Mesendoderm (in vitro differentiated cells): ENCODE measurements around the gene TBC1D16.

Experiments used
- DNase-seq: peaks from one replicate; pipeline ENCODE4 v3.0.0; 2013
- H2AK5ac ChIP-seq: 2 replicates; pipeline ENCODE4 v1.6.1; 2013; ENCODE audit warnings: low read length, inconsistent platforms
- H2BK120ac ChIP-seq: 2 replicates; pipeline ENCODE4 v1.6.1; 2013; ENCODE audit warnings: low read depth, mild to moderate bottlenecking, low read length, moderate library complexity, mixed read lengths
- H2BK15ac ChIP-seq: replicated peaks from 2 replicates; pipeline ENCODE4 v1.6.1; 2013; ENCODE audit warnings: low read depth, mild to moderate bottlenecking, moderate library complexity
- H2BK5ac ChIP-seq: 2 replicates; pipeline ENCODE4 v1.6.1; 2013; ENCODE audit warnings: low read length, inconsistent platforms
- H3K18ac ChIP-seq: 2 replicates; pipeline ENCODE4 v1.6.1; 2013; ENCODE audit warnings: mild to moderate bottlenecking, low read length, mixed read lengths
- H3K23ac ChIP-seq: one replicate; pipeline ENCODE4 v1.6.1; 2013; ENCODE audit warnings: low read length
- H3K27ac ChIP-seq: 2 replicates; pipeline ENCODE4 v1.5.1; 2013; ENCODE audit warnings: low read depth, mild to moderate bottlenecking, inconsistent platforms, low read length, moderate library complexity
- H3K27me3 ChIP-seq: 2 replicates; pipeline ENCODE4 v1.6.1; 2013; ENCODE audit warnings: low read length, control low read depth, mild to moderate bottlenecking, inconsistent platforms; ENCODE audit not compliant: insufficient read depth, poor library complexity
- H3K36me3 ChIP-seq: 2 replicates; pipeline ENCODE4 v1.6.1; 2013; ENCODE audit warnings: low read length, inconsistent platforms; ENCODE audit not compliant: control insufficient read depth, insufficient read depth
- H3K4ac ChIP-seq: one replicate; pipeline ENCODE4 v1.6.1; 2013; ENCODE audit warnings: low read depth, mild to moderate bottlenecking, low read length, moderate library complexity
- H3K4me1 ChIP-seq: 2 replicates; pipeline ENCODE4 v1.6.1; 2013; ENCODE audit warnings: low read depth, low read length, inconsistent platforms; ENCODE audit not compliant: control insufficient read depth
- H3K4me2 ChIP-seq: 2 replicates; pipeline ENCODE4 v1.6.1; 2013; ENCODE audit warnings: low read length
- H3K4me3 ChIP-seq: 2 replicates; pipeline ENCODE4 v1.5.1; 2013; ENCODE audit warnings: mild to moderate bottlenecking, low read length
- H3K56ac ChIP-seq: one replicate; pipeline ENCODE4 v1.6.1; 2013; ENCODE audit warnings: low read length
- H3K79me1 ChIP-seq: 2 replicates; pipeline ENCODE4 v1.6.1; 2013; ENCODE audit warnings: low read length, inconsistent platforms
- H3K79me2 ChIP-seq: 2 replicates; pipeline ENCODE4 v1.6.1; 2013; ENCODE audit warnings: mild to moderate bottlenecking, low read length; ENCODE audit not compliant: control insufficient read depth, insufficient read depth
- H3K9ac ChIP-seq: 2 replicates; pipeline ENCODE4 v1.6.1; 2013; ENCODE audit warnings: low read length, inconsistent platforms
- H4K5ac ChIP-seq: one replicate; pipeline ENCODE4 v1.6.1; 2013; ENCODE audit warnings: low read length
- H4K8ac ChIP-seq: one replicate; pipeline ENCODE4 v1.6.1; 2013; ENCODE audit warnings: low read depth, mild to moderate bottlenecking, control low read depth, low read length, moderate library complexity
- WGBS: extraction: QIAGEN DNeasy Blood & Tissue Kit; methylation state at CpG from one replicate; pipeline ENCODE4 v1.1.7; 2013; ENCODE audit warnings: low lambda C conversion rate, missing lambda C conversion rate; ENCODE audit not compliant: insufficient coverage; ENCODE audit errors: extremely low coverage; 5-methylcytosine and 5-hydroxymethylcytosine counted together

The TBC1D16 gene

DNA sequence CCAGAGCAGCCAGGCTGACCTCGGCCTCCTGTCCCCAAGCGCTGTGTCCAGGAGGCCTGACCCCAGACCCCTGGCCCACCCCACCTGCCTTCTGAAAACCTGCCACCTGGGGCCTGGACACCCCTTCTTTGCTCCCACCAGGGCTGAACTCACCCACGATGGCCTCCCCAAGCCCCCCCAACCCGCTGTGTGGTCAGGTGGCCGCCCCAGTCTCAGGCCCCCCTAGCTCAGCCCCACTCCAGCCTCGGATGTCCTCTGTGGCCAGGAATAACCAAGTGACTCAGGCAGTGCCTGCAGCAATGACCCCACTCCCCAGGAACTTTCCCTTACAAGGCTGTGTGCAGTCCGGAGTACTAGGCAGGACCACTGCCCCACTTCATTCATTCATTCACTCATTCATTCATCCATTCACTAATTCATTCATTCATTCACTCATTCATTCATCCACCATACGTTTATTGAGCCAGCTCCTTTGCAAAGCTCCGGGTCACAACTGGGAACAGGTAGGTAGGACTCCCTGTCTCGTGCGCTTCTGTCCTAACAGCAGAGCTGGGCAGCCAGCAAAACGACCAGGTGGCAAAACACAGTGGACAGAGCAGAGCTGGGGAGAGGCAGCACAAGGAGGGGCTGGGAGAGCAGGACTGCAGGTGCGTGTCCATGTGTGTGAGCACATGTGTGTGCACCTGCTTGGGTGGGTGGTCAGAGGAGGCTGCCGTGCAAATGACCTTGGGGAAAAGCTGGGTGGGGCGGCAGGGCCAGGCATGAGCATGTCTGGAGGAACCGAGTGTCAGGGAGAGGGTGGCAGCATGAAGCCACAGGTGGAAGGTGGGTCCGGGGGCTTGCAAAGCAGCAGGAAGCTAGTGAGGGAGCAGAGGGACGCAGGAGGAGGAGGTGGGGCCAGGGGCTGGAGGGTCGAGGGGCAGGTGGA, 120.6 kb downstream of the TBC1D16 start:
- no peaks in the 10 kb centered on the region for H3K79me1 ChIP-seq
- no peak for DNase-seq
- no peak overlapping the region for H4K8ac ChIP-seq
- no peak overlapping the region for H2BK5ac ChIP-seq
- H3K27ac ChIP-seq = no peak overlapping the region
- no peak overlapping the region for H4K5ac ChIP-seq
- no peak overlapping the region for H2AK5ac ChIP-seq
- H2BK120ac ChIP-seq = no peak overlapping the region
- no CpG with 5 or more reads among the region's 19 CpGs for WGBS
- H3K4me1 ChIP-seq = no peaks in the 10 kb centered on the region
- H3K79me2 ChIP-seq = no peaks in the 10 kb centered on the region
- no peak overlapping the region for H2BK15ac ChIP-seq
- no peak overlapping the region for H3K56ac ChIP-seq
- no peak overlapping the region for H3K23ac ChIP-seq
- H3K27me3 ChIP-seq = no peaks in the 10 kb centered on the region
- H3K9ac ChIP-seq = no peak overlapping the region
- H3K4ac ChIP-seq = no peak overlapping the region
- no peak overlapping the region for H3K4me2 ChIP-seq
- no peaks in the 10 kb centered on the region for H3K36me3 ChIP-seq
- no peak overlapping the region for H3K4me3 ChIP-seq
- H3K18ac ChIP-seq = no peak overlapping the region

GRCh38 chr17:79913896-79914812, 121.5 kb downstream of the TBC1D16 start:
- no peak overlapping the region for H2BK5ac ChIP-seq
- H2BK120ac ChIP-seq = no peak overlapping the region
- no peak overlapping the region for H3K4me3 ChIP-seq
- no peak overlapping the region for H3K18ac ChIP-seq
- no peak overlapping the region for H2AK5ac ChIP-seq
- DNase-seq = no peak
- H4K8ac ChIP-seq = no peak overlapping the region
- no CpG with 5 or more reads among the region's 20 CpGs for WGBS
- H3K23ac ChIP-seq = no peak overlapping the region
- no peaks in the 10 kb centered on the region for H3K79me1 ChIP-seq
- H3K27me3 ChIP-seq = no peaks in the 10 kb centered on the region
- H3K4ac ChIP-seq = no peak overlapping the region
- no peak overlapping the region for H3K27ac ChIP-seq
- no peak overlapping the region for H3K4me2 ChIP-seq
- no peaks in the 10 kb centered on the region for H3K4me1 ChIP-seq
- H3K79me2 ChIP-seq = no peaks in the 10 kb centered on the region
- H2BK15ac ChIP-seq = no peak overlapping the region
- H3K56ac ChIP-seq = no peak overlapping the region
- no peak overlapping the region for H4K5ac ChIP-seq
- H3K36me3 ChIP-seq = no peaks in the 10 kb centered on the region
- no peak overlapping the region for H3K9ac ChIP-seq

- Histone ChIP-seq H2BK5ac (no peak overlapping the region), H3K23ac (no peak overlapping the region), H3K56ac (no peak overlapping the region), H3K27me3 (no peaks in the 10 kb centered on the region), H2BK120ac (no peak overlapping the region), H3K18ac (no peak overlapping the region), H3K27ac (no peak overlapping the region), H3K79me1 (no peaks in the 10 kb centered on the region), H3K4me2 (no peak overlapping the region), H3K4me1 (no peaks in the 10 kb centered on the region), H3K36me3 (no peaks in the 10 kb centered on the region), H3K79me2 (no peaks in the 10 kb centered on the region), H3K9ac (no peak overlapping the region), H3K4ac (no peak overlapping the region), H2AK5ac (no peak overlapping the region), H2BK15ac (no peak overlapping the region), H4K5ac (no peak overlapping the region), H4K8ac (no peak overlapping the region), H3K4me3 (no peak overlapping the region)
- no peak for DNase-seq
- no CpG with 5 or more reads among the region's 9 CpGs for WGBS
Measured at GRCh38 chr17:79913451-79913850, 122.2 kb downstream of the TBC1D16 start.

DNA sequence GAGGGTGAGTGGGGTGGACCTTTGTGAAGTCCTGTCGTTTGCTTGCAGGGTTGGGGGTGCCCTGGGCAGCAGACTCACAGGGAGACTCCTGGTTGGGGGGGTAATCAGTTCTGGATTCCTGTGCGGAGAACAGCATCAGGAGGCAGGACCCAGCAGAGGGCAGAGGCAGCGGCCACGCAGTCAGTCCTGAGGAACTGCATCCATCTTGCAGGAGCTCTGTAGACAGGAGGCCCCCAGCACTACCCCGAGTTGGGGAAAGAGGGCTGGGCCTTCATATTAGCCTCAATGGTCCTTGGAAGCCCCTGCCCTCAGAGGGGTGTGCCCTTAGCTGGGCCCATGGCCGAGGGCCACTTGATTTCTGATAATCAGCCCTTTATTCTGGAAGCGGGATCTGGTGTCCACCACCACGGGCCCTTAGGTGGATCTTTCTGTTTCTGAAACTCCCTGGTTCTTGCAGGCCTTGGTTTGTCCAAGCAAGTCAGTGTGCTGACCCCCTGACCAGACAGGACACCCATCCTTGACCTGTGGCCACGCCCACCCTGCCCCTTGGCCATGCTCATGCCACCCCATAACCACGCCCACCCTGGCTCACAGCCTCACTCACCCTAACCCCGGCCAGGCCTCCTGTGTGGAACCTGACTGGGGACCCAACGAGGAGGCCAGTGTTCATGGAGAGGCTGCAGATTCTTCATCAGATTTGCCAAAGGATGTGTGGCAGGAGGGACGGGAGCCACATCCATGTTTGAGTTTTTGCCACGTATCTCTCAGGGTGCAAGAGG, 122.9 kb downstream of the TBC1D16 start:
- H3K79me1 ChIP-seq = no peaks in the 10 kb centered on the region
- no peak for DNase-seq
- H2BK15ac ChIP-seq = no peak overlapping the region
- H3K27me3 ChIP-seq = no peaks in the 10 kb centered on the region
- H2BK5ac ChIP-seq = no peak overlapping the region
- H3K18ac ChIP-seq = no peak overlapping the region
- H3K56ac ChIP-seq = no peak overlapping the region
- H3K36me3 ChIP-seq = no peaks in the 10 kb centered on the region
- no peak overlapping the region for H3K4me2 ChIP-seq
- H2BK120ac ChIP-seq = no peak overlapping the region
- WGBS = no CpG with 5 or more reads among the region's 14 CpGs
- no peak overlapping the region for H3K9ac ChIP-seq
- H3K79me2 ChIP-seq = no peaks in the 10 kb centered on the region
- no peak overlapping the region for H3K4ac ChIP-seq
- no peak overlapping the region for H3K27ac ChIP-seq
- no peaks in the 10 kb centered on the region for H3K4me1 ChIP-seq
- no peak overlapping the region for H4K5ac ChIP-seq
- H2AK5ac ChIP-seq = no peak overlapping the region
- H4K8ac ChIP-seq = no peak overlapping the region
- H3K4me3 ChIP-seq = no peak overlapping the region
- H3K23ac ChIP-seq = no peak overlapping the region

DNA sequence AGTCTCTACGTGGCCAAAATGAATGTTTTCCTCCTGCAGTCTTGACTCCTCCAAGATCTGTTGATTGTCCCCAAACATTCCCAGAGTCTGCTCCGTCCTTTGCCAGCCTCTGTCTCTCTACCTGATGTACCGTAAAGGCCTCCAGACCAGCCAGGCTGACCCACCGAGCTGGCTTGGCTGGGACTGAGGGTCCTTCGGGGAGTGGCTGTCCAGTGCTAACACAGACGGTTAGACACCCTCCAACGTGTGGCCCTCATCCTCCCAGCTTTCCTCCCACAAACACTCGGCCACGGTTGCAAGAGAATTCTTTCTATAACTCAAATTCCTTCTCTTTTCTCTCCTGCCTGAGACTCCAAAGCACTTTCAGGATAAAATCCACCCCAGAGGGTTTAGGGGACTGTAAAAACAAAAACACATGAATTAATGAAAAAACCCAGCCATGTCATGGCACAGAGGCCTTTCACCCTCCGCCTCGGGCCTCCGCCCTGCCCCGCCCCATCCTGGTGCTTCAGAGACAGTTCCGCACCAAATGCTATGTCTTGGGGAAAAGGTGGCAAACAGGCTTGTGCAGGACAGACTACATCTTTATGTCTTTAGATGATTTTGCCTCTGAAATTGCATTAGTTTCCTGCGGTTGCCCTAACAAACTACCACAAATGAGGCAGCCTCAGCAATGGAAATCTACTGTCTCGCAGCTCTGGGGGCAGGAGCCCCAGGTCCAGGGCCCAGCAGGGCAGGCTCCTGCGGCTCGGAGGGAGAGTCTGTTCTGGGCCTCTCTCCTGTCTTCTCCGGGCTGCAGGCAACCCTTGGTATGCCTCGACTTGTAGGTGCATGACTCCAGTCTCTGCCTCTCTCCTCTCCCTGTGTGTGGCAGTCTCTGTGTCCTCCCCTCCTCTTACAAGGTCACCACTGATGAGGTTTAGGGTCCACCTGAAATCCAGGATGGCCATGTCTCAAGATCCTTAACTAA, 124.0 kb downstream of the TBC1D16 start:
- DNase-seq = no peak
- H3K4me1 ChIP-seq = no peaks in the 10 kb centered on the region
- H4K5ac ChIP-seq = no peak overlapping the region
- no peak overlapping the region for H3K4me2 ChIP-seq
- no peak overlapping the region for H3K9ac ChIP-seq
- H3K23ac ChIP-seq = no peak overlapping the region
- H2BK120ac ChIP-seq = no peak overlapping the region
- WGBS = no CpG with 5 or more reads among the region's 20 CpGs
- H3K27ac ChIP-seq = no peak overlapping the region
- no peak overlapping the region for H3K4ac ChIP-seq
- H2BK15ac ChIP-seq = no peak overlapping the region
- H3K27me3 ChIP-seq = no peaks in the 10 kb centered on the region
- H3K79me2 ChIP-seq = no peaks in the 10 kb centered on the region
- H2AK5ac ChIP-seq = no peak overlapping the region
- H3K79me1 ChIP-seq = no peaks in the 10 kb centered on the region
- H2BK5ac ChIP-seq = no peak overlapping the region
- no peak overlapping the region for H3K18ac ChIP-seq
- H3K56ac ChIP-seq = no peak overlapping the region
- no peaks in the 10 kb centered on the region for H3K36me3 ChIP-seq
- H4K8ac ChIP-seq = no peak overlapping the region
- no peak overlapping the region for H3K4me3 ChIP-seq
